ENCODE data around the gene CARS1.

The CARS1 gene

GRCh38 chr11:3037945-3038271, 19.3 kb downstream of the CARS1 start:
- TF ChIP-seq, protein P1, sequence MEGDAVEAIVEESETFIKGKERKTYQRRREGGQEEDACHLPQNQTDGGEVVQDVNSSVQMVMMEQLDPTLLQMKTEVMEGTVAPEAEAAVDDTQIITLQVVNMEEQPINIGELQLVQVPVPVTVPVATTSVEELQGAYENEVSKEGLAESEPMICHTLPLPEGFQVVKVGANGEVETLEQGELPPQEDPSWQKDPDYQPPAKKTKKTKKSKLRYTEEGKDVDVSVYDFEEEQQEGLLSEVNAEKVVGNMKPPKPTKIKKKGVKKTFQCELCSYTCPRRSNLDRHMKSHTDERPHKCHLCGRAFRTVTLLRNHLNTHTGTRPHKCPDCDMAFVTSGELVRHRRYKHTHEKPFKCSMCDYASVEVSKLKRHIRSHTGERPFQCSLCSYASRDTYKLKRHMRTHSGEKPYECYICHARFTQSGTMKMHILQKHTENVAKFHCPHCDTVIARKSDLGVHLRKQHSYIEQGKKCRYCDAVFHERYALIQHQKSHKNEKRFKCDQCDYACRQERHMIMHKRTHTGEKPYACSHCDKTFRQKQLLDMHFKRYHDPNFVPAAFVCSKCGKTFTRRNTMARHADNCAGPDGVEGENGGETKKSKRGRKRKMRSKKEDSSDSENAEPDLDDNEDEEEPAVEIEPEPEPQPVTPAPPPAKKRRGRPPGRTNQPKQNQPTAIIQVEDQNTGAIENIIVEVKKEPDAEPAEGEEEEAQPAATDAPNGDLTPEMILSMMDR (IDR thresholded peaks at IDR 0.05; ENCODE audit: low read depth, low read length) = no peak
- in situ Hi-C loops (cut with HindIII; ENCODE audit: low sequenced_read_pairs) = no loop called here
- H3K4me3 ChIP-seq (ENCODE audit: low read depth, low read length) = no peak overlapping the region

DNA sequence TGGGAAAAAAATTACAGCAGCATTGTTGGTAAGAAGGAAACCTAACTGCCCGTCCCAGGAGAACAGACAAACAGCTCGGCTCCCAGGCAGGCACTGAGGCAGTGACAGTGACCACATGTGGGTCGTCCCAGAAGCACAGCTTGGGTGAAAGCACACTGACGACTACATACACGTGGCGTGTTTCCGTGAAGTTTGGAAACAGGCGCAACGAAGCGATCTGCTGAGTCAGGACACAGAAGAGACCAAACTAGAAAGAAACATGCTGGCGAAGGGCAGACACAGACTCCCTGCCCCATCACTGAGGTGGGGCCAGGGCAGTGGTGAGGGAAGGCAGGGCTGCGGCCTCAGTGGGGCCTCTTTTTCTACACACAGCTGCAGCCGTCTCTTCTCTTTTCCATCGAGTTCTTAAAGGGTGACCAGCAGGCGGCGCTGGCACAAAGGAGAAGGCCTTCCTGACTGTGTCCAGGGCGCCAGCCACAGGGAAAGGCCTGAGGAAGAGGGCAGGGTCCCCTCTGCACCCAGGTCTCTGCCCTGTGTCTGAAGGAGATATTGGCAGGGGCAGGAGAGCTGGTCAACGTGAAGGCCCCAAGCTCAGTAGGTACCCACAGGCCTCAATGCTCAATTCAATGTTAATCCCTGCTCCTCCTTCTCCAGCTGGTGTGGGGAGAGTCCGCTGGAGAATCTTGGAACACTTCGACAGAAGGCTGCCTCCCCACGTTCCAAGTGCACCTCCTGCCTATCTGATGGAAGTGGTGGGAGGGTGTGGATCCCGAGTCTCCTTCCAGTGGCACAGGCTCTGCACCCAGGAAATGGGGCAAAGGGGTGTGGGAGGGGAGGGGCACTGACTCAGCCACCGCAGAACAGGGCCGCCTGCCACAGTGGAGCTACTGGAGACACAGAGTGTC, 19.9 kb downstream of the CARS1 start:
- TF ChIP-seq, protein P1 (IDR thresholded peaks at IDR 0.05; ENCODE audit: low read depth, low read length) = peak; percentile 84
- in situ Hi-C loops (cut with HindIII; ENCODE audit: low sequenced_read_pairs) = no loop called here
- no peak overlapping the region for H3K4me3 ChIP-seq (ENCODE audit: low read depth, low read length)
- peak; percentile 67 for DNase-seq (ENCODE audit: low read depth, low spot score)

More at GRCh38 chr11:3037945-3038271, 19.3 kb downstream of the CARS1 start:
- no peak for DNase-seq (ENCODE audit: low read depth, low spot score)

DNA sequence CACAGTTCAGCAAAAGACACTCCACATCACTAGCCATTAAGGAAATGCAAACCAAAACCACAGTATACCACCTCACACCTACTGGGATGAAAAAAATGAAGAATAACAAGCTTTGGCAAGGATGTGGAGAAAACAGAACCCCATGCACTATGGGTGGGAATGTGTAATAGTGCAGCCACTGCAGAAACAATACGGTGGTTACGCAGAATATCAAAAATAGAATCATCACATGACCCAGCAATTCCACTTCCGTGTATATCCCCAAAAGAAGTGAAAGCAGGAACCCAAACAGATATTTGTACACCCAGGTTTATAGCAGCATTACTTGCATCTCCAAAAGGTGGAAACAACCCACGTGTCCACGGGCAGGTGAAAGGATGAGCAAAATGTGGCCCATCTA, 20.8 kb downstream of the CARS1 start:
- TF ChIP-seq, protein P1 (IDR thresholded peaks at IDR 0.05; ENCODE audit: low read depth, low read length) = no peak

GRCh38 chr11:3035333-3035732, 21.9 kb downstream of the CARS1 start:
- in situ Hi-C loops (cut with HindIII; ENCODE audit: low sequenced_read_pairs) = no loop called here
- H3K4me3 ChIP-seq (ENCODE audit: low read depth, low read length) = no peak overlapping the region
- no peak for DNase-seq (ENCODE audit: low read depth, low spot score)
- TF ChIP-seq, protein P1 (IDR thresholded peaks at IDR 0.05; ENCODE audit: low read depth, low read length) = no peak

More for the DNA sequence above, 20.8 kb downstream of the CARS1 start:
- in situ Hi-C loops (cut with HindIII; ENCODE audit: low sequenced_read_pairs) = no loop called here
- DNase-seq (ENCODE audit: low read depth, low spot score) = no peak
- no peak overlapping the region for H3K4me3 ChIP-seq (ENCODE audit: low read depth, low read length)

GRCh38 chr11:3030289-3031070, 26.7 kb downstream of the CARS1 start:
- in situ Hi-C loops (cut with HindIII; ENCODE audit: low sequenced_read_pairs) = no loop called here
- no peak overlapping the region for H3K4me3 ChIP-seq (ENCODE audit: low read depth, low read length)
- TF ChIP-seq, protein P1 (IDR thresholded peaks at IDR 0.05; ENCODE audit: low read depth, low read length) = no peak
- DNase-seq (ENCODE audit: low read depth, low spot score) = no peak

- H3K4me3 ChIP-seq (ENCODE audit: low read depth, low read length) = no peak overlapping the region
- TF ChIP-seq, protein P1 (IDR thresholded peaks at IDR 0.05; ENCODE audit: low read depth, low read length) = no peak
- no peak for DNase-seq (ENCODE audit: low read depth, low spot score)
- in situ Hi-C loops (cut with HindIII; ENCODE audit: low sequenced_read_pairs) = no loop called here
Measured at GRCh38 chr11:3028813-3029212, 28.4 kb downstream of the CARS1 start.
